ENCODE measurements around the gene STRN.
"Not testable (repeated sequence)": the region's sequence is repeated elsewhere in the genome, so short reads cannot be mapped to it uniquely, and the experiment has no call there.

Gene STRN, protein sequence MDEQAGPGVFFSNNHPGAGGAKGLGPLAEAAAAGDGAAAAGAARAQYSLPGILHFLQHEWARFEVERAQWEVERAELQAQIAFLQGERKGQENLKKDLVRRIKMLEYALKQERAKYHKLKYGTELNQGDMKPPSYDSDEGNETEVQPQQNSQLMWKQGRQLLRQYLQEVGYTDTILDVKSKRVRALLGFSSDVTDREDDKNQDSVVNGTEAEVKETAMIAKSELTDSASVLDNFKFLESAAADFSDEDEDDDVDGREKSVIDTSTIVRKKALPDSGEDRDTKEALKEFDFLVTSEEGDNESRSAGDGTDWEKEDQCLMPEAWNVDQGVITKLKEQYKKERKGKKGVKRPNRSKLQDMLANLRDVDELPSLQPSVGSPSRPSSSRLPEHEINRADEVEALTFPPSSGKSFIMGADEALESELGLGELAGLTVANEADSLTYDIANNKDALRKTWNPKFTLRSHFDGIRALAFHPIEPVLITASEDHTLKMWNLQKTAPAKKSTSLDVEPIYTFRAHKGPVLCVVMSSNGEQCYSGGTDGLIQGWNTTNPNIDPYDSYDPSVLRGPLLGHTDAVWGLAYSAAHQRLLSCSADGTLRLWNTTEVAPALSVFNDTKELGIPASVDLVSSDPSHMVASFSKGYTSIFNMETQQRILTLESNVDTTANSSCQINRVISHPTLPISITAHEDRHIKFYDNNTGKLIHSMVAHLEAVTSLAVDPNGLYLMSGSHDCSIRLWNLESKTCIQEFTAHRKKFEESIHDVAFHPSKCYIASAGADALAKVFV

DNA sequence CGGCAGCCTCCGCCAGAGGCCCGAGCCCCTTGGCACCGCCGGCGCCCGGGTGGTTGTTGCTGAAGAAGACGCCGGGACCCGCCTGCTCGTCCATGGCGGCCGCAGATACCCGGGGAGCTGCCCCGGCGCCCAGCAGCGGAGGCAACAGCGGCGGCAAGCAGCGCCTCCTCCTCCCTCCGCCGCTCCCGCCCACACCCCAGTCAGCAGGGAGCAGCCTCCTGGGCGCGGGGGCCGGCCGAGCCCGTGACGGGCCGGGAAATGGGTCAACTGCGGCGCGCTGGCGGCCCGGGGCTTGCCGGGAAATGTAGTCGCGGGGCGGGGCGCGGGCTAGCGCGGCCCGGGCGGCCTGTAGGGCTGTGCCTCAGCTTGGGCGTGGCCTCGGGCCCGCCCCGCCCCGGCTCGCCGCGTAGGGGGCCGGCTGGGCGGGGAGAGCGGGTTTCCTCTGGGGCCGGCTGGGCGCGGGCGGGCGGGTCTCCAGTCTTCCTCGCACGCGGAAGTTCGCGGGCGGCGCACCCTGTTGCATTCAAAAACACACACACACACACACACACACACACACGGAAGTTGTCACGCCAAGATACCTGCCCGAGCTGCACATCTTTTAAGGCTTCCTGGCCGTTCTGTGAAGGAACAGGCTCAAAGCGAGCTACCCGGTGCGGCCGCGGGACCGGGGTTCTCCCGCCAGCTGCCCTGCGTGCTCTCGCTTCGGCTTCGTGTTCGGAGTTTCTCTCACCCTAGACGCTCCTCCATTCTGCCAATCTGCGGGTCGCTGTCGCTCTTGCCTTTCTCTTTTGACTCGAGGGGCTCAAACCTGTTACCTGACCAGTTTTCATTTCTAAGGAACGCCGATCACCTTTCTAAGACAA lies at the start of gene STRN:
STRN (minus strand) TSS at position 167 of the 866 bp plus-strand sequence; CDS start at position 94, 73 bp downstream.
- DNase-seq, result peak; percentile 87 to 98 (median 92)

DNA sequence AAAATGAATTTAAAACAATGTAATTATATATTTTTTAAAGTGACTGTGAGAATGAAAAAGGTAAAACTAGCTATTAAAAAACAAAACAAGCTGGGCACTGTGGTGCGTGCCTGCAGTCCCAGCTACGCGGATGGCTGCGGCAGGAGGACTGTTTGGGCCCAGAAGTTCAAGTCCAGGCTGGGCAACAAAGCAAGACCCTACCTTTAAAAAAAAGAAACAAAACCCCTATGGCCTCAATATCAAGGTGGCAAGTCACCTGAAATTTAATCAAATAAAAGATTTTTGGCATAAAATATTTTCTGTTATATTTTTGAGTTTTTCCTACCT lies 46.9 kb upstream of the STRN start:
- no peak for DNase-seq

DNA sequence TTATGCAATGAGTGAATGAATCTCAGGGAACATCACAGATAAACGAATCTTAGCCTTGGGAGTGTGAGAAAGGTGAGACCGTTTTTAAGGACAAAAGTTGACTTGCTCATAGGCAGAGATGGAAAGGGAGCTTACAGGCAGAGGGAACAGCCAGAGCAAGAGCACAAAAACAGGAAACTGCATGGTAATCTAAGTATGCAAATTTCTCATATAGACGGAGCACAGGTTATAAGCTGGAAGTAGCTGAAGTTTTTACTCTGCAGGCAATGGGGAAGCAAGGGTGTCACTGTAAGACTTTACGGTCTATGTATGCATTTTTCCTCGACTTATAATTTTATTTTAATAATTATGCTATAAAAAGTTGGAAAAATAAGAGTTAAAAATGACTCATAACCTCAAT lies 44.8 kb upstream of the STRN start:
- DNase-seq, result no peak

DNA sequence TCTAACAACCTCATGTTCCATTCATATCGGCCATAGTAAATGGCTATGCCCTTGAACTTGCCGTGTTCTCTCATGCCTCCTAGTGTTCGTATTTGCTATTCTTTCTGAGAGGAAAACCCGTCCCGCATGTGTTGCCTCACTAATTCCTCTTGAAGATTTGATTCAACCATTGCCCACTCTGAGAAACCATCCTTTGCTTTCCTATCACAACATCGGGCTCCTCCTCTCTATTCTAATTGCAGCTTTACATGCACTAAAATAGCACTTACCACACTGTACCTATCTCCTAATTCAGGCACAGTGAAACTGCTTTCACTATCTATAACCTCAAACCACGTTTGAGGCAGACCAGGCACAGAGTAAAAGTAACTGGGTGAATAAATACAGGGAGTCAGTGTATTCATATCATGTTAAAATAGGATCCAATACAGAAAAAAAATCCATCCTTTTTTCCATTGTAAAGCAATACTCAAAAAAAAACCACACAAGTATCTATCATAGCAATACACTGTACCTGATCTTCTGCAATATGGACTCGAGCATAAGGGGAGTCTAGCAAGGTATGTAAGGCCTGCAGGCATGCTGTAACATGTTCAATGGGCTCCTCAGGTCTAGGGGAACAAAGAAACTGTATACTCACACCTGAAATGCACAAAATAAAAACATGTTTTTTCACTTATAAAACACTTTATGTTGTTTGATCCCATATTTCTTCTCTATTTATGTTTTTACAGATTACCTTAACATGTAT lies 39.0 kb upstream of the STRN start:
- no peak for DNase-seq

DNA sequence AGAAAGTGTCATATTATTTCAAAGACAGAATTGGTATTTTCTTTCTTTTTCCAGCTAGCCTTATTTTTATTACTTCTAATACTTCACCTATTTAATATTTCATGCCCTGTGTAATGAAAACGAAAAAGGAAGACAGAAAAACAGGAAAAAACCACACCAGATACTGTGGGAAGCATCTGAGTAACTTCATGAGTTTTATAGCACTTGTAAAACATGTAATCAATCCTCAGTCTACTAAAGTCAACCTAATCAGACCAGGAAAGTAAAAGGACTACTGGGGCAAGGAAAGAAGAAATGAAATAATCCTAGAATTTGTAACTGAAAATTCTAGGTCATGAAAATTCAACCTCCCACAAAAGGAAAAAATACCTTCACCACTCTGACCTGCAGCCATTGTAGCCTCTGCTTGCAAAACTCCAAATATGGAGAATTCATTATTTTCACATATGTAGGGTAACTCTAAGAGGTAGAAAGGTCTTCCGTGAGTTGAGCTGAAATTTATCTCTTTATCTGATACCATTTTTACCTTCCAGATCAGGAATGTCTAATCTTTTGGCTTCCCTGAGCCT lies 34.7 kb upstream of the STRN start:
- no peak for DNase-seq

DNA sequence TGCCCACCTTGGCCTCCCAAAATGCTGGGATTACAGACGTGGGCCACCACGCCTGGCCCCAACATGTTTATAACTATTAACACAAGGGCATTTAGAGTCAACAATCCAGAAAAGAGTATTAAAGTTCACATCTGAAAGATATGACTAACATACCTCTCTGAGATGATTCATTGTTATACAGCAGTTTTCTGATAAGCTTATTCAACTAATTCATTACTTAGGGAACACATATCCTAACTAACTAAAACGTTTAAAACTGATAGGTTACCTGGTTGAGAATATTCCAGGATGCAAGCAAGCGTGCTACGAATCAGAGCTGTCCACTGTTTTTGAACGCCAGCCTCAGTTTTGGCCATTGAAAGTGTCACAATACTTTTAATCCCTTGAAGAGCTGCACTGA lies 34.0 kb upstream of the STRN start:
- no peak for DNase-seq

DNA sequence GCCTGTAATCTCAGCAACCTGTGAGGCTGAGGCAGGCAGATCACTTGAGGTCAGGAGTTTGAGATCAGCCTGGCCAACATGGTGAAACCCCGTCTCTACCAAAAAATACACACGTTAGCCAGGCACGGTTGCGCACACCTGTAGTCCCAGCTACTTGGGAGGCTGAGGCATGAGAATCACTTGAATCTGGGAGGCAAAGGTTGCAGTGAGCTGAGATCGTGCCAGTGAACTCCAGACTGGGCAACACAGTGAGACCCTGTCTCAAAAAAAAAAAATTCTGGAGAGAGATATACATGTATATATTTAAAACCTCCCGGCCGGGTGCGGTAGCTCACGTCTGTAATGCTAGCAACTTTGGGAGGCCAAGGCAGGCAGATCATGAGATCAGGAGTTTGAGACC lies 33.1 kb upstream of the STRN start:
- DNase-seq, result not testable (repeated sequence)

DNA sequence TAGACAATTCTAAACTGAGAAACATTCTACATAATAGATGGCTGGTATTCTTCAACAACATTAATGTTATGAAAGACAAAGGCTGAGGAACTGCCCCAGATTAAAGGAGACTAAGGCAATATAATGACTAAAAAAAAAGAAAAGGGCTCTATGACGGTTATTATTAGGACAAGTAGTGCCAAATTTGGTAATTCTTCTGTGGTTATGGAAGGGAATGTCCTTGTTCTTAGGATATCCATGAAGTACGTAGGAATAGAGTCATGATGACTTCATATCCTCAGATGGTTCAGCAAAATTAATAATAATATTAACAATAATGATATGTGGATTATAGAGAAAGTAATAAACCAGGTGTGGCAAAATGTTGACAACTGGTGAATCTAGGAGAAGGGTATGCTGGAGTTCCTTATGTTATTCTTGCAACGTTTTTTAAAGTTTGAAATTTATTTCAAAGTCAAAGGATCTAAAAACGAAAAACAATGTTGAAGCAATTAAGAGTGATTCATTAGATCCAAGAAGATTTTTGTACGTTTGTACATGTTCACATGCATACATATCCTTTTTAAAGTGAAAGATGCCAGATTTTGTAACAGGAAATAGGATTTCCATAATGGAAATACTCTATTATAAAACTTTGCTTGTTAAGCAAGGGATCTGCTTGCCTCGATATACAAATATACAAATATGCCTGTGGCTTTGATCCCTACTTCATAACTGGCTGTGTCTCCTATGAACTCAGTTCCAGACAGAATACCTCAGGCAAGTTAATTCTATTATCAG lies 27.7 kb upstream of the STRN start:
- DNase-seq, result no peak

DNA sequence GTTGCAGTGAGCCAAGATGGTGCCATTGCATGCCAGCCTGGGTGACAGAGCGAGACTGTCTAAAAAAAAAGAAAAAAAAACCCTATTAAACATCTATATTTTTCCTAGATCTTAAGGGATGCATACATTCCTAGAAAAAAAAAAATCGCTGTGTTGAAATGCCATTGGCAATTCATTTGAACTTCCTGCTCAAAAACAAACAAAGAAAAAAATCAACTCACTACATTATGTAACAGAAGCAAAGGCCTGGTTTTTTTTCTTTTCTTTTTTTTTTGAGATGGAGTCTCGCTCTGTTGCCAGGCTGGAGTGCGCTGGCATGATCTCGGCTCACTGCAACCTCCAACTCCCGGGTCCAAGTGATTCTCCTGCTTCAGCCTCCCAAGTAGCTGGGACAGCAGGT lies 21.7 kb upstream of the STRN start:
- no peak for DNase-seq

DNA sequence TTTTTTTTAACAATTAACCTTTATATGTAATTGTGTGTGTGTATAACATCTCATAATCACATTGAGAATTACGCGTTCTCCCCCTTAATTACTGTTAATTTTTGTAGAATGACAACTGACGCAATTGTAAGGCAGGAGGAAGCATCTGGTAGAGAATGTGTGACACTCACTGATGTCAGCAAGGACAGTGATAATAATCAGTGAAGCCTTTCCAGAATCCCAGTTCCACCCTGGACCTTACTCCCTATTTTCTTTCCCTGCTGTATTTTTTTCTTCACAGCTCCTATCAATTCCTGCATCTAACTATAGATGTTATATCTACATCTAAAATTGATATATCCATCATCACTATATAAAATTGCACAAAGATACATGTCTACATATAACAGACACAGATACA lies 16.1 kb upstream of the STRN start:
- no peak for DNase-seq

DNA sequence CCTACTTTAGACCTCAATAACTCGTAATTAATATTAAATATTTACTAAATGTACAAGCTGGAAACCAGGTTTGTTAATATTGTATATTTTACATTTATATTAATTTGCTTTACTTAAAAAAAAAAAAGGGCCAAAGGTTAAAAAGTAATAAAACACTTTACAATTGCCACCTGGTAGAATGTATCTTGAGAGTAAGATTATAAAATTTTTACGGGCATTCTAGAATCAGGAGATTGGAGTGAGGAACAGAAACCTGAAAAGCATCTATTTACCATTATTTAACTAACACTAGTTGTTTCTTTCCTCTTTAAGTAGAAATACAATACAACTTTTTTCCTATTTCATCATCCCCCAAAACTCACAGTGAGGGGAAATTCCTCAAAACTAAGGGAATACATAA lies 15.6 kb upstream of the STRN start:
- no peak for DNase-seq

DNA sequence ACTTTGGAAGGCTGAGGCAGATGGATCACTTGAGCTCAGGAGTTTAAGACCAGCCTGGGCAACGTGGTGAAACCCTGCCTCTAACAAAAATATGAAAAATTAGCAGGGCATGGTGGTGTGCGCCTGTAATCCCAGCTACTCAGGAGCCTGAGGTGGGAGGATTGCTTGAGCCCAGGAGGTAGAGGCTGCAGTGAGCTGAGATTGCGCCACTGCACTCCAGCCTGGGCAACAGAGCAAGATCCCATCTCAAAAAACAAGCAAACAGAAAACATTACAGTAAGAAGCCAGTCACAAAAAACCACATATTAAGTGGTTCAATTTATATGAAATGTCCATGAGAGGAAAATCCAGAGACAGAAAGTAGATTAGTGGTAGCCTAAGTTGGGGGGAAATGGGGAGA lies 12.7 kb upstream of the STRN start:
- not testable (repeated sequence) for DNase-seq

DNA sequence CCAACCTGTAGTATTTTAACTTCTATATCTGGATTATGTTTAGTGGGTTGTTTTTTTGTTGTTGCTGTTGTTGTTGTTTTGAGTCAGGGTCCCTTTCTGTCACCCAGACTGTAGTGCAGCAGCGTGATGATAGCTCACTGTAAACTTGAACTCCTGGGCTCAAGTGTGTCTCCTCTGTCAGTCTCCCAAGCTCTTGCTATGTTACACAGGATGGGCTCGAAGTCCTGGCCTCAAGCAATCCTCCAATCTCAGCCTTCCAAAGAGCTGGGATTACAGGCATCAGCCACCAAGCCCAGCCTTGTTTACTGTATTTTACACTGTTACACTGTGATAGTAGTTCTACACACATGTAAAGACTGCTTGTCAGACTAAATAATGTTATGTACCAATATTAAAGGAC lies 9.7 kb upstream of the STRN start:
- DNase-seq, result no peak

DNA sequence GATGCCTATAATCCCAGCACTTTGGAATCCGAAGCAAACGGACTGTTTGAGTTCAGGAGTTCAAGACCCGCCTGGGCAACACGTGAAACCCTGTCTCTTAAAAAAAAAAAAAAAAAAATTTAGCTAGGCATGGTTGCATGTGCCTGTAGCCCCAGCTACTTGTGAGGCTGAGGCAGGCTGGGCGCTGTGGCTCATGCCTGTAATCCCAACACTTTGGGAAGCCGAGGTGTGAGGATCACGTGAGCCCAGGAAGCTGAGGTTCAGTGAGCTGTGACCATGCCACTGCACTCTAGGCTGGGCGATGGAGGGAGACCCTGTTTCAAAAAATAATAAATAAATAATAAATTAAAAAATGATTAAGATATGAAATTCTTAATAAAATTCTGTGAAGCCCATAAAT lies 9.0 kb upstream of the STRN start:
- no peak for DNase-seq

DNA sequence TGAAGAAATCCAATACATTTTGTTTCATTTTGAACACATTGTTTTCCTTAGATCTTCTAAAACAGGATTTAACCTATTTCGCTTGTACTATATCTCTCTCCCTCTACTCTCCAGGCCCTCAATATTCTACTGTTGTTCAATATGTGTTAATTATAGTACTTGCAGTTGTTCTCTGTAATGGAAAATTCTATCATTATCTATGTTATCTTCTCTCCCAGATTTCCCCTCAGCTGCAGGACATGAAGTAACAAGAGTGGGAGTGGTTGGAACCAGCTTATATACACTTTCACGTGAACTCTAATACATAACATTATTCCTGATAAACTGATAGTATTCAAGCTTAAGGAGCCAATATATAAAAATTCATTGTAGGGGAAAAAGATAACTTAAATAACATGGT lies 7.0 kb upstream of the STRN start:
- no peak for DNase-seq

DNA sequence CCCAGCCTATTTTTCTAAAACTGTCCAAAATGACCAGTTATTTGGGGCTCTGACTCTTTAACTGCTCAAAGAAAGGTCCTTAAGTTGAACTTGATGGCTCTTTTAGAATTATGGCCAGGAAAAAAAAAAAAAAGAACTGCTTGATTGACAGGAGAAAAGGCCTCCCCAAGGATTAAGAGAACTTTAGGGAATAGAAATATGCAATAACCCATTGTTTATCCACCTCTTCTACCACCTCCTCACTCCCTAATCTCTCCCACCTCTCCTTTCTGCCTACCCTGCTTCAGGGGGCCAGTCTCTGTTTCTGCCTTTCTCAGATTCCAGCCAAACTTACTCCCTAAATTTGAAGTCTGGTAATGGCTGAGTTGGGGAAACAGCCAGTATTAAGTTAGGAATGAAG lies 5.7 kb upstream of the STRN start:
- DNase-seq, result no peak

DNA sequence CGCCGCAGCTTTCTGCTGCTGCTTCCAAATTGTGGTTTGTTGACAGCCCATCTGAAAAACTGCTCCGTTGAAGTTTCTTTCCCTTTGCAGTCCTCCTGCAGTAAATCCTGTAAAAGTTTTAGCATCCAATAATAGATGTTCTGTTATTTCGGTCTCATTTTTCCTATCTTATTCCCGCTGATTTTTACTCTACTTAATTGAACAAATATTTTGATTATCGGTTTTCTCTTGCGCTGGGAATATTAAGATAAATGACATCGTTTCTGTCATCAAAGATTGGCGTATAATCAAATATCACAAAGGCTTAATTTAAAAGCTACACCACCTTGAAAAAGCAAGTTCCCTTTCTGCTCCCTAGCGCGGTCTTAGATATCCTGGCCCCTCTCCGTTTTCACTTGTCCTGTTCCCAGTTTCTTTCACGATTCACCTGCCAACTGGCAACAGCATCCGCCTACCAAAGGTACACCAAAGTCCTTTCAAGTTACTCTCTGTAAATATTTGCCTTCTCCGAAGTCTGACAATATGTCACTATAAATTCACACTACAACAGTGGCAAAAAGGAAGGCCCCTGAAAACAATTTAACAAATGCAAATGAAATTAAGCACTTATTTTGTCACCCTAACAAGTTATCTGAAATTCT lies 1.0 kb upstream of the STRN start:
- no peak for DNase-seq

DNA sequence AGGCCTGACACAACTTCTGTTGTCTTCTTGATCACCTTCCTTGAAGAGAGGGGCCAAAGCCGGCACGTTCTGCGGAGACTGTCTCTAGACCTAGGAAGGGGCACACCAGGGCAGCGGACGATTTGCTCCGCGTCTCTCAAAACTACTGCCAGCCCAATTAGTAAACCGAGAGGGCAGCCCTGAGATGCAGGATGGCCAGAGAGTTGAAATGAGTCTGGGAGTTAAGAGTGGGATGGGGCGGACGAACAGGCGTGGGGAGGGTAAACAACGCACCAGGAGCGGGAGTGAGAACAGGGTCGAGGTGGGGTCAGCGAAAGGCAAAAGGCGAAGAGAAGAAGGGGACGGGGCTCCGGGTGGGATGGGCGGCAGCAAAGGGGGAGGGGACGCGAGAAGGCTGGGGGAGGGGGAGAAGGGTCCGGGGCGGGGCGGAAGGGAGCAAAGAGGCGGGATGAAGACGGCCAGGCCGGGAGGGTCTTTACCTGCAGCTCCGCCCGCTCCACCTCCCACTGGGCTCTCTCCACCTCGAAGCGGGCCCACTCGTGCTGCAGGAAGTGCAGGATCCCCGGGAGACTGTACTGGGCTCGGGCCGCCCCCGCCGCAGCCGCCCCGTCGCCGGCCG lies 476 bp downstream of the STRN start:
- DNase-seq, result peak in 3 of 4 experiments; percentile 24 to 49 (median 41)

DNA sequence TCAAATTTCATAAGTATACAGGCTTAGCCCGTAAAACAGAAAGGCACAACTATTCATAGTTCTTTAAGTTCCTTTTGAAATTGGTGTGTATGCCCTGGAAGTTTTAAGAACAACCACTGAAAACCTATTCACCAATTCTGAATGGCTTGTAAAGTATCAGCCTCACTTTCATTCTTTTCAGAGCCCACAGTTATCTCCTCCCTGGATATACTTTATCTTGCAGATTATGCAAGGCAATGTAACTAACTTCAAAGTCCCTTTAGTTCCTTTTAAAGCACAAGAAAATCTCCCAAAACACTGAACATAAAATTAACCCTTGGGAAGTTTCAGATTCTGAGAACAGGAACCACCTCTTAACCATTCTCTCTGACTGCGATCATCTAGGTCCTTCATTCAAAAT lies 1.1 kb downstream of the STRN start:
- DNase-seq, result no peak

DNA sequence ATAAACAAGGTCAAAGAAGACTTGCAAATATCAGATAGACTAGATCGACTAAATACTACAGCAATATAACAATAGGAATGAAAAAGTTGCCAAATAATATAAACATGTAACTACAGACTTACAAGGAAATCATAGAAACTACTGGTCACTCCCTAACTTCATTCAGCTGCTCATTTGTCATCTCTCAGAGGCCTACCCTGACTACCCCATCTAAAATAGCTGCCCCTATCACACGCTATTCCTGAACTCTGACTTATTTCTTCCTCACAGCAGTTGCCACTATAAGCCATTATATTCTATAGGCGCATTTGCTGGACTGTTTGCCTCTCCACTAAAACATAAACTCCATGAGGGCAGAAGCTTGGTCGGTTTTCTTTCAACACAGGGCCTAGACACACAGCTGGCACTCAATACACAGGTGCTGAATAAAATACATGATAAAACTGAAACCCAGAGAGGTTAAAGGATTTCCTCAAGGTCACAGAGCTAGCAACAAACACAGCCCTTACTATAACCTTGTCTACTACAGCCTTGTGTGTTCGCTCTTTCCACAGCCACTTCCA lies 1.8 kb downstream of the STRN start:
- DNase-seq, result no peak

All from activated naive CD4-positive, alpha-beta T cell (primary cell).